Measurements from ENCODE around the gene PHLDA2. TPM values are rescaled to one million over a fixed set of nuclear protein-coding genes. Genes with fewer than 3 reads are reported as not detected.

Gene PHLDA2
- total RNA-seq, 4 donors from 2014 or later = 4.1 to 6.4 (median 4.9) TPM; not detected in 1

GRCh38 chr11:2960139-2960538 lies 30.9 kb upstream of the PHLDA2 start:
- no peaks in the 10 kb centered on the region for H3K4me1 ChIP-seq
- no peak overlapping the region for H3K4me3 ChIP-seq
- H3K36me3 ChIP-seq = peaks cover 0 to 98% (median 0%) of the 10 kb centered on the region in 3 donors
- no peak for TF ChIP-seq POLR2A (IDR thresholded peaks at IDR 0.05)
- no peak for TF ChIP-seq CTCF (IDR thresholded peaks at IDR 0.05)
- H3K27ac ChIP-seq = no peak overlapping the region
- DNase-seq = no peak
- no peaks in the 10 kb centered on the region for H3K9me3 ChIP-seq
- no peaks in the 10 kb centered on the region for H3K27me3 ChIP-seq

- peaks cover 0 to 98% (median 0%) of the 10 kb centered on the region in 3 donors for H3K36me3 ChIP-seq
- no peaks in the 10 kb centered on the region for H3K4me1 ChIP-seq
- DNase-seq = no peak
- no peak overlapping the region for H3K4me3 ChIP-seq
- H3K27ac ChIP-seq = no peak overlapping the region
- no peaks in the 10 kb centered on the region for H3K9me3 ChIP-seq
- TF ChIP-seq CTCF (IDR thresholded peaks at IDR 0.05) (no peak), POLR2A (IDR thresholded peaks at IDR 0.05) (no peak)
- no peaks in the 10 kb centered on the region for H3K27me3 ChIP-seq
Measured at GRCh38 chr11:2958251-2958650, 29.0 kb upstream of the PHLDA2 start.

- TF ChIP-seq CTCF (IDR thresholded peaks at IDR 0.05) = no peak
- TF ChIP-seq POLR2A (IDR thresholded peaks at IDR 0.05) = no peak
- H3K36me3 ChIP-seq = peaks cover 0 to 100% (median 0%) of the 10 kb centered on the region in 3 donors
Measured at GRCh38 chr11:2955906-2956476, 26.8 kb upstream of the PHLDA2 start.

GRCh38 chr11:2954263-2954662 lies 25.0 kb upstream of the PHLDA2 start:
- H3K36me3 ChIP-seq = peaks cover 0 to 100% (median 0%) of the 10 kb centered on the region in 3 donors
- TF ChIP-seq POLR2A (IDR thresholded peaks at IDR 0.05) (no peak), CTCF (IDR thresholded peaks at IDR 0.05) (no peak)

More at GRCh38 chr11:2955906-2956476, 26.8 kb upstream of the PHLDA2 start:
- no peak overlapping the region for H3K4me3 ChIP-seq
- no peak overlapping the region for H3K27ac ChIP-seq
- no peaks in the 10 kb centered on the region for H3K9me3 ChIP-seq
- no peaks in the 10 kb centered on the region for H3K4me1 ChIP-seq
- H3K27me3 ChIP-seq = no peaks in the 10 kb centered on the region
- no peak for DNase-seq

GRCh38 chr11:2952290-2952689 lies 23.1 kb upstream of the PHLDA2 start:
- TF ChIP-seq CTCF (IDR thresholded peaks at IDR 0.05) = no peak
- TF ChIP-seq POLR2A (IDR thresholded peaks at IDR 0.05) = no peak
- no peak for DNase-seq
- Histone ChIP-seq H3K27ac (peak overlapping the region in 1 of 4 donors; percentile 1), H3K27me3 (no peaks in the 10 kb centered on the region), H3K9me3 (no peaks in the 10 kb centered on the region), H3K4me3 (no peak overlapping the region), H3K36me3 (peaks cover 0 to 98% (median 0%) of the 10 kb centered on the region in 3 donors), H3K4me1 (no peaks in the 10 kb centered on the region)

More at GRCh38 chr11:2954263-2954662, 25.0 kb upstream of the PHLDA2 start:
- Histone ChIP-seq H3K27ac (no peak overlapping the region), H3K4me3 (no peak overlapping the region), H3K4me1 (no peaks in the 10 kb centered on the region), H3K27me3 (no peaks in the 10 kb centered on the region), H3K9me3 (no peaks in the 10 kb centered on the region)
- DNase-seq = no peak

Data from Peyer's patch (tissue), 4 donors.